Esophagus muscularis mucosa (tissue), 4 donors: ENCODE data around the gene FHL1.

Experiments used
- EP300 ChIP-seq: sonication (generic); formaldehyde crosslinking; IDR thresholded peaks from one replicate; pipeline ENCODE4 v1.6.1; 2017; ENCODE audit warnings: antibody characterized with exemption
- POLR2A ChIP-seq: fragments of 450-650 bp; IDR thresholded peaks from one replicate; pipeline ENCODE4 v1.6.1; 2017; ENCODE audit warnings: antibody characterized with exemption, moderate library complexity, mild to moderate bottlenecking, low read depth
- POLR2AphosphoS5 ChIP-seq, 2 donors: sonication (generic); formaldehyde crosslinking; IDR thresholded peaks; one replicate each; pipeline ENCODE4 v1.6.1; 2017; ENCODE audit warnings: antibody characterized with exemption in 2 of 2
- TF ChIP-seq, protein P1 (sequence below), 3 experiments: fragments of 200-600 bp in 2 of 3; fragments of 450-650 bp in 1 of 3; sonication (generic) in 2 of 3; IDR thresholded peaks; one replicate each; pipeline ENCODE4 v1.5.1; 2017 to 2019; ENCODE audit warnings: antibody characterized with exemption in 3 of 3, mild to moderate bottlenecking in 2 of 3, moderate library complexity in 1 of 3

DNA sequence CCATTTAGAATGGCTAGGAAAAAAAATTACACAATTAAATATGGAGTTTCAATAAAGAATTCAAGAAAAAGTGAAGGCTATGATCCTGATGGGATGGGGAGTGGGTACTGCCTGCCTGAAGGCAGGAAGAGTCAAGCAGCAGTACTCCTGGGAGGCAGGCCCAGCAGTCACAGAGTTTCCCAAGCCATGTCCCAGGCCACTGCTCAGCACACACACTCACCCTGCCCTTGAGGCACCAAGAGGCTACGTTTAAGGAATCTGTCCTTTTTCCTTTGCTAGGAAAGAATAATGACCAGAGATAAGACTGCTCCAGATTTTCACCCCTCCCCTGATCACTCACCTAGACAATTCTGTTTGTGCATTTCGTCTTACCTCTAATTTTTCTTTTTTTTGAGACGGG lies 73.6 kb downstream of the FHL1 start:
- no peak for TF ChIP-seq POLR2AphosphoS5 (IDR thresholded peaks at IDR 0.05)
- TF ChIP-seq, protein P1, sequence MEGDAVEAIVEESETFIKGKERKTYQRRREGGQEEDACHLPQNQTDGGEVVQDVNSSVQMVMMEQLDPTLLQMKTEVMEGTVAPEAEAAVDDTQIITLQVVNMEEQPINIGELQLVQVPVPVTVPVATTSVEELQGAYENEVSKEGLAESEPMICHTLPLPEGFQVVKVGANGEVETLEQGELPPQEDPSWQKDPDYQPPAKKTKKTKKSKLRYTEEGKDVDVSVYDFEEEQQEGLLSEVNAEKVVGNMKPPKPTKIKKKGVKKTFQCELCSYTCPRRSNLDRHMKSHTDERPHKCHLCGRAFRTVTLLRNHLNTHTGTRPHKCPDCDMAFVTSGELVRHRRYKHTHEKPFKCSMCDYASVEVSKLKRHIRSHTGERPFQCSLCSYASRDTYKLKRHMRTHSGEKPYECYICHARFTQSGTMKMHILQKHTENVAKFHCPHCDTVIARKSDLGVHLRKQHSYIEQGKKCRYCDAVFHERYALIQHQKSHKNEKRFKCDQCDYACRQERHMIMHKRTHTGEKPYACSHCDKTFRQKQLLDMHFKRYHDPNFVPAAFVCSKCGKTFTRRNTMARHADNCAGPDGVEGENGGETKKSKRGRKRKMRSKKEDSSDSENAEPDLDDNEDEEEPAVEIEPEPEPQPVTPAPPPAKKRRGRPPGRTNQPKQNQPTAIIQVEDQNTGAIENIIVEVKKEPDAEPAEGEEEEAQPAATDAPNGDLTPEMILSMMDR (IDR thresholded peaks at IDR 0.05): no peak
- no peak for TF ChIP-seq POLR2A
- no peak for TF ChIP-seq EP300
